HUES48 (cell line): ENCODE measurements around the gene HOXB4.
A peak's percentile ranks its signal among the peaks of the same experiment; 100 is the strongest.

Experiments
- H3K27ac ChIP-seq: one replicate; pipeline ENCODE4 v1.7.0; 2013; ENCODE audit warnings: low read depth, low read length, inconsistent platforms
- H3K27me3 ChIP-seq: 2 replicates; pipeline ENCODE4 v1.6.1; 2013; ENCODE audit warnings: mild to moderate bottlenecking, low read length; ENCODE audit not compliant: control insufficient read depth, insufficient read depth
- H3K36me3 ChIP-seq: 2 replicates; pipeline ENCODE4 v1.6.1; 2013; ENCODE audit warnings: low read length; ENCODE audit not compliant: control insufficient read depth, insufficient read depth
- H3K4me1 ChIP-seq: 2 replicates; pipeline ENCODE4 v1.6.1; 2013; ENCODE audit warnings: mild to moderate bottlenecking, low read length; ENCODE audit not compliant: control insufficient read depth, insufficient read depth
- H3K4me3 ChIP-seq: 2 replicates; pipeline ENCODE4 v1.5.1; 2013; ENCODE audit warnings: mild to moderate bottlenecking, low read depth, low read length
- H3K9ac ChIP-seq: 2 replicates; pipeline ENCODE4 v1.6.1; 2013; ENCODE audit warnings: mild to moderate bottlenecking, low read depth, low read length, moderate library complexity
- H3K9me3 ChIP-seq: 2 replicates; pipeline ENCODE4 v1.6.1; 2013; ENCODE audit warnings: low read length; ENCODE audit not compliant: control insufficient read depth, insufficient read depth

Gene HOXB4

GRCh38 chr17:48577946-48578615 is at the start of gene HOXB4:
Gene HOXB4, minus strand, starts transcription at chr17:48578350. Its CDS starts 31 bp downstream, at chr17:48578319.
- Histone ChIP-seq H3K9ac (no peak within 1 kb of the TSS), H3K4me1 (peaks cover 6% of the 10 kb centered on the region; the same call in 1 of the 2 replicates), H3K36me3 (no peaks in the 10 kb centered on the region), H3K9me3 (no peaks in the 10 kb centered on the region), H3K4me3 (peak within 1 kb of the TSS; percentile 49), H3K27me3 (peaks cover 100% of the 10 kb centered on the region), H3K27ac (no peak within 1 kb of the TSS)

GRCh38 chr17:48627118-48627597 is 49.0 kb upstream of the HOXB4 start:
- H3K9me3 ChIP-seq, result no peaks in the 10 kb centered on the region
- H3K27me3 ChIP-seq, result peaks cover 100% of the 10 kb centered on the region
- H3K4me3 ChIP-seq, result no peak overlapping the region
- no peaks in the 10 kb centered on the region for H3K36me3 ChIP-seq
- no peak overlapping the region for H3K9ac ChIP-seq
- H3K27ac ChIP-seq, result no peak overlapping the region
- H3K4me1 ChIP-seq, result peaks cover 3% of the 10 kb centered on the region; the same call in 1 of the 2 replicates

GRCh38 chr17:48626245-48627117 is 48.3 kb upstream of the HOXB4 start, which contains the start of gene HOXB9:
Gene HOXB9, minus strand, starts transcription at chr17:48626358. Its CDS starts 89 bp downstream, at chr17:48626269.
- peaks cover 3% of the 10 kb centered on the region; the same call in 1 of the 2 replicates for H3K4me1 ChIP-seq
- H3K9me3 ChIP-seq, result 0 out of 2 replicates have a peak, but pooled peaks cover 3% of the 10 kb centered on the region
- H3K9ac ChIP-seq, result no peak within 1 kb of the TSS
- H3K27me3 ChIP-seq, result peaks cover 100% of the 10 kb centered on the region
- peak within 1 kb of the TSS; percentile 8; the same call in 1 of the 2 replicates for H3K4me3 ChIP-seq
- no peaks in the 10 kb centered on the region for H3K36me3 ChIP-seq
- H3K27ac ChIP-seq, result no peak within 1 kb of the TSS

DNA sequence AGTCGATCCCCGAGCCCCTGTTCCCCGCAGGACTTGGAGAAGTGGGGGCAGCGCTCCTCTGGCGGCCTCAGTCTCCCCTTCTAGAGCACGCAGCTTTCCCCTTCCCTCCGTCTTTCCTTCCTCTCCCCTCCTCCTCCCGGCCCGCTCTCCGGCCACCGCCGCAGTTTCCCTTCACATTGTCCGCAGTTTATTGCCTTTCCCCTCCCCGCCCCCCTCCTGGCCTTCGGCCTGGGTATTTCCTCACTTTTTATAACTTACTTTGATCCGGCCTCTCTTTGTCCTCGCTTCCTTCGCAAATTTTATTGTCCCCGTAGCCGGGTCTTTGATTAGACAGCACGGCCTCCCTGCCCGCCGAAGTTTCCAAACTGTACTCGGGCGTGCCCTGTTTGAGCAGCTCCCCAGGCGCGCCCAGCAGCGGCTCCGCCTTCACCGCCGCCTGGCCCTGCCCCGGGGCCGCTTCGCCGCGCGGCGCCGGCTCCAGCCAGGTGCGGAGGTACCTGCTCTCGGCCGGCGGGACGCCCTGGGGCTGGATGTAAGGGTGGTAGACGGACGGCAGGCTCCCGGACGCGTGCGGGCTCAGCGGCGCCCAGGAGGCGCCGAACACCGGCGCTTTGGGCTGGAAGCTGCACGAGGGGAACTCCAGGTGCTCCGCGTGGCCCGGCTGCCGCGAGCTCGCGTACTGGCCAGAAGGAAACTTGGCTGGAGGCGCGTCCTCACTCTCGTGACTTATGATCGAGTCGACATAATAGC is 47.5 kb upstream of the HOXB4 start:
- no peaks in the 10 kb centered on the region for H3K36me3 ChIP-seq
- H3K27ac ChIP-seq, result no peak overlapping the region
- no peak overlapping the region for H3K9ac ChIP-seq
- H3K4me3 ChIP-seq, result peak overlapping the region; percentile 8; the same call in 1 of the 2 replicates
- H3K27me3 ChIP-seq, result peaks cover 100% of the 10 kb centered on the region
- H3K4me1 ChIP-seq, result peaks cover 3% of the 10 kb centered on the region; the same call in 1 of the 2 replicates
- 0 out of 2 replicates have a peak, but pooled peaks cover 3% of the 10 kb centered on the region for H3K9me3 ChIP-seq

DNA sequence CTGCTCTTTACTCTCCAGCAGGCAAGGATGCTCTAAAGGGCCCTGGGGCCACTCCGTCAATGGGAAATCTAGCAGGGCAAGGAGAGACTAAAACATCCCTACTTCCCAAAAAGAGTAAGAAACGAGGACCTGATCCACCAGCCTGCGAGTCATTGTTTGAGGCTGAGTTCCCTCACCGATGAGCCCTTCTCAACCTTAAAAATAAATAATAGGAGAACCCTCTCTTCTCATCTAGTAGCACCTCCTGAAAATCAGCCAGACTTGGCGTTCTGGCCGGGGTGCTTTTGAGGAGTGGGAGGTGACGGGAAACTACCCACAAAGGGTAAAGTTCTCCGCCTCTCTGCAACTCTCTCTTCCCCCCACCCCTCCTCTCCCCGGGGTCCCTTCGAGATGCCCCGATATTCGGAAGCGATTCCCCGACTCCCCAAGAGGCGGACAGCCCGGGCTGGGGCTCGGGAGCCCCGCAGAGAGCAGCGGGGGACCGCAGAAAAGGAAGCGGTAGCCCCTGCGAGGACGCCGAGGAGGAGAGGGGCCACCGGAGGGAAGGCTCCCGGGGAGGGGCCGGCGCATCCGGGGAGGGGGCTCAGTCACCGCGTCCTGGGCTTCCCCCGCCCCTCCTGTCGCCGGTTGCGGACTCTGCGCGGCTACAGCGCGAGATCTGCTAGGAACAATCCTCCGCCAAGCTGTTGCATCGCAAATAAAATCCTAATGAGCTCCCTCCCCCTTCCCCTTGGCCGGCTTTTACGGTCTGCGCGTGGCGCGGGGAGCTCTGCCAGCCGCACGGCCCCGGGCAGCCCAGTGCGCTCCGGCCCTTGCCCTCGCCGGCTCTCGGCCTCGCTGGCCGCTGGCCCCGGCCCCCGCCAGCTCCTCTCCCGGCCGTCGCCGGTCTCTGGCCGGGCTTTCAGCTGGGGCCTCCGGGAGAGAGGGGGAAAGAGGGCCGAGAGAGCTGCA is 46.7 kb upstream of the HOXB4 start:
- Histone ChIP-seq H3K36me3 (no peaks in the 10 kb centered on the region), H3K27ac (no peak overlapping the region), H3K9ac (no peak overlapping the region), H3K4me1 (peaks cover 3% of the 10 kb centered on the region; the same call in 1 of the 2 replicates), H3K4me3 (peak overlapping the region; percentile 8; the same call in 1 of the 2 replicates), H3K9me3 (0 out of 2 replicates have a peak, but pooled peaks cover 3% of the 10 kb centered on the region), H3K27me3 (peaks cover 100% of the 10 kb centered on the region)

DNA sequence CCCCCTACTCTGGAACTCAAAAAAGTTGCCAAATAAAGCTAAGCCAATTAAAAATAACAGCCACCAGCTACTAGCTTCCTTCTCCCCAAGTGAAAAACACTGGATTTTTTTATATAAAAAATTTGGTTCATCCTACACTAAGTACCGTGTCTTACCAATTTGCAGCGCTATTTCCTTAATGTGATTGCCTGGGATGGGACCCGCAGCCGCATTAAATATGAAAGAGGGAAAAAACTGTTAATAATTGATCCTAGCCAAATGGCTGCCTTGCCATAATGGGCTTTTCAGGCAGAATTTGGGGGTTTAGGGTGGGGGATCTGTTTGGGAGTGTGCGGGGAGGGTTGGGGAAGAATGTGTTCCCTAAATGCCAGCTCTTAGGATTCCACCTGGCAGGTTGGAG is 46.0 kb upstream of the HOXB4 start:
- H3K27ac ChIP-seq, result no peak overlapping the region
- peaks cover 100% of the 10 kb centered on the region for H3K27me3 ChIP-seq
- 0 out of 2 replicates have a peak, but pooled peaks cover 3% of the 10 kb centered on the region for H3K9me3 ChIP-seq
- no peak overlapping the region for H3K9ac ChIP-seq
- no peak overlapping the region for H3K4me3 ChIP-seq
- H3K36me3 ChIP-seq, result no peaks in the 10 kb centered on the region
- H3K4me1 ChIP-seq, result peaks cover 3% of the 10 kb centered on the region; the same call in 1 of the 2 replicates

DNA sequence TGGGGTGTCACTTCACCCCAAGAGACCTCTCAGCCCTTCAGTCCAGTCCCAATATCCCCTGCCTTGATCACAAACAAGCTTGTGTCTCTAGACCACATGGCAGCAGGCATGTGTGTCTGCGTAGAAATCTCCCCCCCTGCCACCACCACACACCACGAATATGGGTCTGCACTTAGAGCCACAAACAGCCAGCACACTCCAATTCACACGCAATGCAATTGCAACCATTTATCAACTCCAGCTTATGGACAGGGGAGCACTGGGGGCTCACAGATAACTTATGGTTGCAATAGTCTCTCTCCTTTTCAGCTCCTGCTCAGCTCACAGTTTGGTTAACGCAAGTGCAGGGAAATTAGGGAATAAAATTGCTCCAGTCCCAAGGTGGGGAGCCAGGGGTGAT is 45.4 kb upstream of the HOXB4 start:
- Histone ChIP-seq H3K9me3 (0 out of 2 replicates have a peak, but pooled peaks cover 3% of the 10 kb centered on the region), H3K4me1 (peaks cover 3% of the 10 kb centered on the region; the same call in 1 of the 2 replicates), H3K27me3 (peaks cover 100% of the 10 kb centered on the region), H3K36me3 (no peaks in the 10 kb centered on the region), H3K9ac (no peak overlapping the region), H3K4me3 (no peak overlapping the region), H3K27ac (no peak overlapping the region)

DNA sequence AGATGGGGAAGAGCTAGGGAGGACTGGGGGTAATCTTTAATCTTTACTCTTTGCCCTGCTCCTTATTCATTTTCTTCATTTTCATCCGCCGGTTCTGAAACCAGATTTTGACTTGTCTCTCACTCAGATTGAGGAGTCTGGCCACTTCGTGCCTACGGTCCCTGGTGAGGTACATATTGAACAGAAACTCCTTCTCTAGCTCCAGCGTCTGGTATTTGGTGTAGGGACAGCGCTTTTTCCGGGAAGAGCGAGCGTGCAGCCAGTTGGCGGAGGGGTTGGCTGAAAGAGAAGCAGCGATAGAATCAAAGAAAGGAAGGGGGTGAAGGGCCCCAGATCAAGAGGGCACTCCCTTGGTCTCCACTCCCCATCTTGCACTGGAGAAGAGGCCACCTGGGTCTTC is 44.7 kb upstream of the HOXB4 start:
- Histone ChIP-seq H3K27ac (no peak overlapping the region), H3K4me1 (peaks cover 3% of the 10 kb centered on the region; the same call in 1 of the 2 replicates), H3K27me3 (peaks cover 100% of the 10 kb centered on the region), H3K9ac (no peak overlapping the region), H3K36me3 (no peaks in the 10 kb centered on the region), H3K4me3 (no peak overlapping the region), H3K9me3 (0 out of 2 replicates have a peak, but pooled peaks cover 3% of the 10 kb centered on the region)

GRCh38 chr17:48621410-48622392 is 43.6 kb upstream of the HOXB4 start:
- 0 out of 2 replicates have a peak, but pooled peaks cover 3% of the 10 kb centered on the region for H3K9me3 ChIP-seq
- no peak overlapping the region for H3K9ac ChIP-seq
- H3K4me1 ChIP-seq, result peaks cover under 1% of the 10 kb centered on the region; the same call in 1 of the 2 replicates
- no peak overlapping the region for H3K27ac ChIP-seq
- H3K27me3 ChIP-seq, result peaks cover 100% of the 10 kb centered on the region
- H3K36me3 ChIP-seq, result no peaks in the 10 kb centered on the region
- no peak overlapping the region for H3K4me3 ChIP-seq
